Neuronal stem cell (in vitro differentiated cells): Measurements from ENCODE around the gene TMC7.

Source experiments
- DNase-seq: peaks from one replicate; pipeline ENCODE4 v3.0.0-alpha.2; 2013; ENCODE audit warnings: low spot score
- H2AFZ ChIP-seq: one replicate; pipeline ENCODE4 v1.6.1; 2013; ENCODE audit warnings: mild to moderate bottlenecking, low read length, inconsistent platforms
- H2AK5ac ChIP-seq: 2 replicates; pipeline ENCODE4 v1.6.1; 2013; ENCODE audit warnings: low read depth, mild to moderate bottlenecking, inconsistent platforms, low read length, moderate library complexity, mixed read lengths
- H2BK120ac ChIP-seq: 2 replicates; pipeline ENCODE4 v1.6.1; 2013; ENCODE audit warnings: low read depth, mild to moderate bottlenecking, inconsistent platforms, low read length, moderate library complexity, mixed read lengths
- H2BK12ac ChIP-seq: one replicate; pipeline ENCODE4 v1.6.1; 2013; ENCODE audit warnings: low read length, inconsistent platforms
- H2BK15ac ChIP-seq: 2 replicates; pipeline ENCODE4 v1.6.1; 2013; ENCODE audit warnings: mild to moderate bottlenecking, low read length, inconsistent platforms, mixed read lengths
- H2BK5ac ChIP-seq: one replicate; pipeline ENCODE4 v1.6.1; 2013; ENCODE audit warnings: inconsistent platforms, mild to moderate bottlenecking, low read length, moderate library complexity
- H3K14ac ChIP-seq: one replicate; pipeline ENCODE4 v1.6.1; 2013; ENCODE audit warnings: low read length, inconsistent platforms
- H3K18ac ChIP-seq: 2 replicates; pipeline ENCODE4 v1.6.1; 2013; ENCODE audit warnings: low read length, inconsistent platforms
- H3K23ac ChIP-seq: 2 replicates; pipeline ENCODE4 v1.6.1; 2013; ENCODE audit warnings: low read depth, mild to moderate bottlenecking, mixed read lengths, low read length, inconsistent platforms; ENCODE audit not compliant: poor library complexity
- H3K27ac ChIP-seq: replicated peaks from 3 replicates; pipeline ENCODE4 v1.5.1; 2013; ENCODE audit warnings: low read length, inconsistent platforms
- H3K27me3 ChIP-seq, 3 experiments: 2 replicates each; pipeline ENCODE4 v1.6.1; 2013; ENCODE audit warnings: low read length in 3 of 3, mild to moderate bottlenecking in 2 of 3, inconsistent platforms in 1 of 3, low read depth in 1 of 3, mixed read lengths in 1 of 3, moderate library complexity in 1 of 3; ENCODE audit not compliant: control insufficient read depth in 3 of 3, insufficient read depth in 3 of 3
- H3K36me3 ChIP-seq, 2 donors: replicated peaks in 1 of 2; 2 replicates each; pipeline ENCODE4 v1.6.1; 2013; ENCODE audit warnings: low read length in 2 of 2; ENCODE audit not compliant: control insufficient read depth in 2 of 2, insufficient read depth in 2 of 2
- H3K4ac ChIP-seq: 2 replicates; pipeline ENCODE4 v1.6.1; 2013; ENCODE audit warnings: inconsistent platforms, mild to moderate bottlenecking, low read length, moderate library complexity
- H3K4me1 ChIP-seq, 2 donors: 1 replicate in 1 of 2; 2 replicates in 1 of 2; pipeline ENCODE4 v1.6.1; 2013; ENCODE audit warnings: low read length in 2 of 2, low read depth in 1 of 2; ENCODE audit not compliant: control insufficient read depth in 2 of 2, insufficient read depth in 1 of 2
- H3K4me2 ChIP-seq: one replicate; pipeline ENCODE4 v1.6.1; 2013; ENCODE audit warnings: mild to moderate bottlenecking, low read length, inconsistent platforms; ENCODE audit not compliant: insufficient read depth, poor library complexity, severe bottlenecking
- H3K4me3 ChIP-seq, 2 donors: 2 replicates each; pipeline ENCODE4 v1.5.1; 2013; ENCODE audit warnings: low read length in 2 of 2, mild to moderate bottlenecking in 2 of 2, inconsistent platforms in 1 of 2, moderate library complexity in 1 of 2
- H3K79me1 ChIP-seq: one replicate; pipeline ENCODE4 v1.6.1; 2013; ENCODE audit warnings: low read depth, mild to moderate bottlenecking, inconsistent platforms, low read length, moderate library complexity
- H3K9ac ChIP-seq: one replicate; pipeline ENCODE4 v1.6.1; 2013; ENCODE audit warnings: mild to moderate bottlenecking, low read depth, low read length, inconsistent platforms; ENCODE audit not compliant: poor library complexity
- H3K9me3 ChIP-seq, 2 donors: replicated peaks in 1 of 2; 2 replicates each; pipeline versions ENCODE3 to v1.6.1; 2013; ENCODE audit warnings: low read length in 2 of 2, mild to moderate bottlenecking in 2 of 2, inconsistent platforms in 1 of 2, low read depth in 1 of 2, mixed read lengths in 1 of 2, moderate library complexity in 1 of 2; ENCODE audit not compliant: control insufficient read depth in 2 of 2, insufficient read depth in 1 of 2
- H4K8ac ChIP-seq: one replicate; pipeline ENCODE4 v1.6.1; 2013; ENCODE audit warnings: low read depth, mild to moderate bottlenecking, inconsistent platforms, low read length, moderate library complexity
- H4K91ac ChIP-seq: one replicate; pipeline ENCODE4 v1.6.1; 2013; ENCODE audit warnings: low read length, low read depth, mild to moderate bottlenecking, inconsistent platforms; ENCODE audit not compliant: poor library complexity
- WGBS, 2 donors: extraction: QIAGEN DNeasy Blood & Tissue Kit; methylation state at CpG; one replicate each; pipeline ENCODE4 v1.1.7; 2013; ENCODE audit warnings: missing lambda C conversion rate in 2 of 2, mixed read lengths in 1 of 2; ENCODE audit not compliant: insufficient read length in 2 of 2, insufficient replicate concordance in 1 of 2; ENCODE audit errors: extremely low coverage in 2 of 2; 5-methylcytosine and 5-hydroxymethylcytosine counted together

TMC7 gene

GRCh38 chr16:19071811-19072777 lies 88.4 kb downstream of the TMC7 start:
- Histone ChIP-seq H3K4ac (no peak overlapping the region), H3K27me3 (no peaks in the 10 kb centered on the region), H2AFZ (no peak overlapping the region), H2BK12ac (no peak overlapping the region), H2AK5ac (no peak overlapping the region), H3K23ac (no peak overlapping the region), H3K4me1 (no peaks in the 10 kb centered on the region), H3K9me3 (no peaks in the 10 kb centered on the region), H4K91ac (no peak overlapping the region), H3K9ac (no peak overlapping the region), H2BK15ac (no peak overlapping the region), H2BK120ac (no peak overlapping the region), H2BK5ac (no peak overlapping the region), H3K36me3 (peaks cover 10 to 50% of the 10 kb centered on the region in 2 donors), H4K8ac (no peak overlapping the region), H3K27ac (no peak overlapping the region), H3K4me3 (no peak overlapping the region), H3K14ac (no peak overlapping the region), H3K79me1 (peaks cover 5% of the 10 kb centered on the region), H3K4me2 (no peak overlapping the region), H3K18ac (no peak overlapping the region)
- WGBS, 2 donors, result no CpG with 5 or more reads among the region's 21 CpGs
- DNase-seq, result peak; percentile 31

DNA sequence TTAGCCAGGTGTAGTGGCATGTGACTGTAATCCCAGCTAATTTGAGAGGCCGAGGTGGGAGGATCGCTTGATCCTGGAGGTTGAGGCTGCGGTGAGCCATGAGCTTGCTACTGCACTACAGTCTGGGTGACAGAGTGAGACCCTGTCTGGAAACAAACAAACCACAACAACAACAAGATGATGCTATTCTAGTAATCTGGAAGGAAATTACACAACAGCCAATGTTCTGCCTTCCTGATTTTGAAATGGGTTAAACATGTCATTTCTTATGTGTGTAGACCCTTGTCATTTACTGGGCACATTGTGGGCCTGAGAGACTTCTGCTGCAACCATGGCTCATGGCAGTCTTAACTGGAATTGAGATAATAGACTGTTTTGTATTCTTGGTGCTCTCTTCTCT lies 89.6 kb downstream of the TMC7 start:
- Histone ChIP-seq H4K91ac (no peak overlapping the region), H3K79me1 (peaks cover 2% of the 10 kb centered on the region), H2BK15ac (no peak overlapping the region), H3K9me3 (no peaks in the 10 kb centered on the region), H3K23ac (no peak overlapping the region), H3K14ac (no peak overlapping the region), H3K4me2 (no peak overlapping the region), H2BK5ac (no peak overlapping the region), H2BK120ac (no peak overlapping the region), H2AFZ (no peak overlapping the region), H2AK5ac (no peak overlapping the region), H3K36me3 (peaks cover 14 to 60% of the 10 kb centered on the region in 2 donors), H3K9ac (no peak overlapping the region), H4K8ac (no peak overlapping the region), H2BK12ac (no peak overlapping the region), H3K18ac (no peak overlapping the region), H3K27ac (no peak overlapping the region), H3K27me3 (no peaks in the 10 kb centered on the region), H3K4me3 (no peak overlapping the region), H3K4me1 (no peaks in the 10 kb centered on the region), H3K4ac (no peak overlapping the region)
- DNase-seq, result no peak
- no CpG with 5 or more reads among the region's 3 CpGs for WGBS, 2 donors

DNA sequence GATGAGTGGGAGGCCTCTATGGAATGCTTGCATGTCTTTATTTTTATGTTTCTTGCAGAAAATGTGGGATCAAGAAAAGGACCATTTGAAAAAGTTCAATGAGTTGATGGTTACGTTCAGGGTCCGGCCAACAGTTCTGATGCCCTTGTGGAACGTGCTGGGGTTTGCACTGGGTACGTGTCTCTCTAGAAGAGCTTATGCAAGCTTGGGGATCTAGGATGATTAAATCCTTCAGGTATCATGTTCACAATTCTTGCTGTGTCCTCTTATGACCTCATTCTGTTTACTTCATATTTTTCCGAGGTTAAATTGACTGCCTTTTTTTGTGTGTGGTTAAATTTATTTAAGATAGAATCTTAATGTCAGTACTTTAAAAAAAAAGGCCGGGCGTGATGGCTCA lies 90.1 kb downstream of the TMC7 start:
- Histone ChIP-seq H2BK12ac (no peak overlapping the region), H2BK120ac (no peak overlapping the region)
- no peak for DNase-seq

GRCh38 chr16:19075511-19075910 lies 91.8 kb downstream of the TMC7 start:
- H3K4me1 ChIP-seq, result no peaks in the 10 kb centered on the region
- H3K4me3 ChIP-seq, result peak overlapping the region in 1 of 2 donors; percentile 29
- no peak overlapping the region for H3K18ac ChIP-seq
- H3K79me1 ChIP-seq, result peaks cover 2% of the 10 kb centered on the region
- no peak overlapping the region for H2AK5ac ChIP-seq
- DNase-seq, result no peak
- H3K23ac ChIP-seq, result no peak overlapping the region
- no peak overlapping the region for H4K91ac ChIP-seq
- no peak overlapping the region for H2BK120ac ChIP-seq
- no peak overlapping the region for H2BK5ac ChIP-seq
- H3K4me2 ChIP-seq, result no peak overlapping the region
- H2BK12ac ChIP-seq, result no peak overlapping the region
- H3K14ac ChIP-seq, result no peak overlapping the region
- H3K27me3 ChIP-seq, result no peaks in the 10 kb centered on the region
- H3K9me3 ChIP-seq, result peaks cover 0 to 3% of the 10 kb centered on the region in 2 donors
- WGBS, 2 donors, result no CpG with 5 or more reads among the region's 12 CpGs
- no peak overlapping the region for H3K4ac ChIP-seq
- H2AFZ ChIP-seq, result no peak overlapping the region
- no peak overlapping the region for H3K27ac ChIP-seq
- peaks cover 16 to 76% of the 10 kb centered on the region in 2 donors for H3K36me3 ChIP-seq
- H3K9ac ChIP-seq, result no peak overlapping the region
- H4K8ac ChIP-seq, result no peak overlapping the region
- no peak overlapping the region for H2BK15ac ChIP-seq

More for the DNA sequence above, 90.1 kb downstream of the TMC7 start:
- Histone ChIP-seq H3K23ac (no peak overlapping the region), H3K36me3 (peaks cover 15 to 66% of the 10 kb centered on the region in 2 donors), H3K27ac (no peak overlapping the region), H2AK5ac (no peak overlapping the region), H3K18ac (no peak overlapping the region), H4K91ac (no peak overlapping the region), H3K9me3 (peaks cover 0 to under 1% of the 10 kb centered on the region in 2 donors), H2BK15ac (no peak overlapping the region), H3K4me3 (no peak overlapping the region), H3K79me1 (peaks cover 2% of the 10 kb centered on the region), H3K14ac (no peak overlapping the region), H2AFZ (no peak overlapping the region), H3K4me2 (no peak overlapping the region), H3K9ac (no peak overlapping the region), H4K8ac (no peak overlapping the region), H3K4me1 (no peaks in the 10 kb centered on the region), H3K27me3 (no peaks in the 10 kb centered on the region), H3K4ac (no peak overlapping the region), H2BK5ac (no peak overlapping the region)
- no CpG with 5 or more reads among the region's 7 CpGs for WGBS, 2 donors
